Fibroblast of pulmonary artery (primary cell): ENCODE results near the gene HCAR2.

Experiments
- DNase-seq: peaks from one replicate; pipeline ENCODE4 v3.0.0-alpha.2; 2010; ENCODE audit warnings: low read depth
- H3K4me3 ChIP-seq: replicated peaks from 2 replicates; pipeline ENCODE4 v1.5.1; 2011; ENCODE audit warnings: low read depth, mild to moderate bottlenecking, control low read depth, low read length, moderate library complexity
- CTCF ChIP-seq: IDR thresholded peaks from 2 replicates; pipeline ENCODE4 v1.5.1; 2011; ENCODE audit warnings: mild to moderate bottlenecking, control low read depth, low read length, inconsistent platforms; ENCODE audit errors: missing control alignments

The HCAR2 gene

GRCh38 chr12:122740351-122740750 lies 37.2 kb upstream of the HCAR2 start:
- DNase-seq = peak; percentile 14
- no peak for TF ChIP-seq CTCF
- H3K4me3 ChIP-seq = no peak overlapping the region

- no peak for TF ChIP-seq CTCF
- H3K4me3 ChIP-seq = no peak overlapping the region
- DNase-seq = peak; percentile 4
Observed at GRCh38 chr12:122738571-122738970, 35.4 kb upstream of the HCAR2 start.

- H3K4me3 ChIP-seq = no peak overlapping the region
- no peak for TF ChIP-seq CTCF
- DNase-seq = no peak
Observed at GRCh38 chr12:122732611-122733010, 29.5 kb upstream of the HCAR2 start.

GRCh38 chr12:122732170-122732569 lies 29.0 kb upstream of the HCAR2 start:
- no peak for TF ChIP-seq CTCF
- no peak overlapping the region for H3K4me3 ChIP-seq
- no peak for DNase-seq

GRCh38 chr12:122730215-122731014 lies 27.3 kb upstream of the HCAR2 start, which contains the start of gene HCAR1:
Gene HCAR1 (minus strand): TSS chr12:122730844. CDS start chr12:122730339, 505 bp downstream.
- DNase-seq = peak; percentile 25
- H3K4me3 ChIP-seq = peak within 1 kb of the TSS; percentile 38
- peak; percentile 4 for TF ChIP-seq CTCF

- TF ChIP-seq CTCF = no peak
- H3K4me3 ChIP-seq = no peak overlapping the region
- DNase-seq = no peak
Observed at GRCh38 chr12:122729583-122730214, 26.5 kb upstream of the HCAR2 start.
